ENCODE results near the gene SERGEF.

The SERGEF gene

GRCh38 chr11:17853280-17853679, 159.6 kb downstream of the SERGEF start:
- no peak for DNase-seq

- no peak for DNase-seq
Observed at GRCh38 chr11:17852246-17852645, 160.6 kb downstream of the SERGEF start.

GRCh38 chr11:17851697-17852096, 161.2 kb downstream of the SERGEF start:
- no peak for DNase-seq

- DNase-seq = no peak
Observed at GRCh38 chr11:17850336-17850735, 162.5 kb downstream of the SERGEF start.

GRCh38 chr11:17848715-17849114, 164.1 kb downstream of the SERGEF start:
- no peak for DNase-seq

- no peak for DNase-seq
Observed at GRCh38 chr11:17846852-17847453, 165.9 kb downstream of the SERGEF start.

- DNase-seq = no peak
Observed at GRCh38 chr11:17845431-17845881, 167.4 kb downstream of the SERGEF start.

GRCh38 chr11:17840101-17840548, 172.7 kb downstream of the SERGEF start:
- no peak for DNase-seq

- no peak for DNase-seq
Observed at GRCh38 chr11:17839450-17839849, 173.4 kb downstream of the SERGEF start.

GRCh38 chr11:17838102-17838501, 174.7 kb downstream of the SERGEF start:
- DNase-seq = no peak

GRCh38 chr11:17831883-17832282, 181.0 kb downstream of the SERGEF start:
- DNase-seq = no peak

GRCh38 chr11:17831228-17831627, 181.6 kb downstream of the SERGEF start:
- no peak for DNase-seq

- no peak for DNase-seq
Observed at GRCh38 chr11:17828311-17828751, 184.5 kb downstream of the SERGEF start.

GRCh38 chr11:17827006-17827405, 185.8 kb downstream of the SERGEF start:
- DNase-seq = no peak

GRCh38 chr11:17822401-17822781, 190.5 kb downstream of the SERGEF start:
- no peak for DNase-seq

GRCh38 chr11:17821648-17822400, 191.0 kb downstream of the SERGEF start:
- no peak for DNase-seq

- DNase-seq = no peak
Observed at GRCh38 chr11:17816232-17816931, 196.5 kb downstream of the SERGEF start.

GRCh38 chr11:17814546-17814945, 198.3 kb downstream of the SERGEF start:
- DNase-seq = no peak

- no peak for DNase-seq
Observed at GRCh38 chr11:17813391-17814059, 199.3 kb downstream of the SERGEF start.

GRCh38 chr11:17812865-17813187, 200.0 kb downstream of the SERGEF start:
- no peak for DNase-seq

GRCh38 chr11:17812091-17812864, 200.6 kb downstream of the SERGEF start:
- no peak for DNase-seq

GRCh38 chr11:17811352-17811751, 201.5 kb downstream of the SERGEF start:
- no peak for DNase-seq

GRCh38 chr11:17810746-17811145, 202.1 kb downstream of the SERGEF start:
- no peak for DNase-seq

All from CD4-positive, alpha-beta T cell treated with Interleukin-4 for 4 hours (primary cell).